Upper lobe of right lung (tissue), 1 donor: ENCODE data around the gene HSD3B1. TPM values are rescaled to one million over a fixed set of nuclear protein-coding genes. Genes with fewer than 3 reads are reported as not detected.
"Not testable (repeated sequence)": the region's sequence is repeated elsewhere in the genome, so short reads cannot be mapped to it uniquely, and the experiment has no call there.

ENCODE experiments used
- ATAC-seq: fragments of 200-7000 bp; cut with Tn5 transposase; one replicate; pipeline ENCODE4 v1.9.1; 2020; ENCODE audit warnings: mild to moderate bottlenecking, moderate library complexity
- DNase-seq: peaks from one replicate; pipeline ENCODE4 v3.0.0-alpha.2; 2020
- H3K27ac ChIP-seq: fragments of 200-600 bp; one replicate; pipeline ENCODE4 v1.8.0; 2022
- H3K27me3 ChIP-seq: fragments of 200-600 bp; one replicate; pipeline ENCODE4 v1.8.0; 2022; ENCODE audit warnings: mild to moderate bottlenecking
- H3K36me3 ChIP-seq: fragments of 200-600 bp; one replicate; pipeline ENCODE4 v1.8.0; 2022
- H3K4me1 ChIP-seq: fragments of 200-600 bp; one replicate; pipeline ENCODE4 v1.8.0; 2022
- H3K4me3 ChIP-seq: fragments of 200-600 bp; one replicate; pipeline ENCODE4 v1.8.0; 2022; ENCODE audit warnings: mild to moderate bottlenecking
- H3K9me3 ChIP-seq: fragments of 200-600 bp; one replicate; pipeline ENCODE4 v1.8.0; 2022
- intact Hi-C: fragments of 100-400 bp; cut with DNase I; formaldehyde crosslinking; loops from one replicate; pipeline ENCODE4 v1.11.0; 2022
- total RNA-seq: library from RNA; stranded (reverse); fragmentation: NEBNext Ultra II Directional; extraction: Animal tissue kit (Norgen Biotek cat#: 25700); gene quantifications from one replicate; pipeline ENCODE4 v1.2.1, GENCODE V29; 2021
- TF ChIP-seq, protein P1 (sequence below): fragments of 200-600 bp; IDR thresholded peaks from one replicate; pipeline ENCODE4 v1.8.0; 2022; ENCODE audit warnings: antibody characterized with exemption
- donor health status: DM: no; HTN: yes; CAD: no; lungs with severe emphysema.

HSD3B1 gene
- total RNA-seq, 1 donor from 2014 or later, result not detected

DNA sequence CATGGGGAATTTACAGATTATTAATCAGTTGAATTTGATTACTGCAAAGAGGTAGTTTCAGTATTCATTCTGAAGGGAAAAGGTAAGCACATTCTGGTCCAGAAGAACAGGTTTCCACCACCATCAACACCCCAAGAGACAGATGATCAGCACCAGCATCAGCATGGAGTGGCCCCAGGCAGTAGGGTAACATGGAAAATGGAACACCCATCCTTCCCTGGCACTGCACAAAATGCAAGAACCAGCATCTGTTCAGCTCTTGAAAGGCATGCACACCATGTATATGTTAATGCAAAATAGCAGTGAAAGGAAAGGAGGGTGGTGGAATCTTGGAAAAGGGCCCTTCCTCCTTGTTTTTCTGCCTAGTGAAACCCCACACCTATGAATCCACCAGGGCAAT, 9.2 kb downstream of the HSD3B1 start:
- no peak for DNase-seq
- Histone ChIP-seq H3K9me3 (no peaks in the 10 kb centered on the region), H3K27me3 (no peaks in the 10 kb centered on the region), H3K4me3 (no peak overlapping the region), H3K27ac (no peak overlapping the region), H3K4me1 (no peaks in the 10 kb centered on the region), H3K36me3 (no peaks in the 10 kb centered on the region)
- no peak for ATAC-seq
- TF ChIP-seq, protein P1, sequence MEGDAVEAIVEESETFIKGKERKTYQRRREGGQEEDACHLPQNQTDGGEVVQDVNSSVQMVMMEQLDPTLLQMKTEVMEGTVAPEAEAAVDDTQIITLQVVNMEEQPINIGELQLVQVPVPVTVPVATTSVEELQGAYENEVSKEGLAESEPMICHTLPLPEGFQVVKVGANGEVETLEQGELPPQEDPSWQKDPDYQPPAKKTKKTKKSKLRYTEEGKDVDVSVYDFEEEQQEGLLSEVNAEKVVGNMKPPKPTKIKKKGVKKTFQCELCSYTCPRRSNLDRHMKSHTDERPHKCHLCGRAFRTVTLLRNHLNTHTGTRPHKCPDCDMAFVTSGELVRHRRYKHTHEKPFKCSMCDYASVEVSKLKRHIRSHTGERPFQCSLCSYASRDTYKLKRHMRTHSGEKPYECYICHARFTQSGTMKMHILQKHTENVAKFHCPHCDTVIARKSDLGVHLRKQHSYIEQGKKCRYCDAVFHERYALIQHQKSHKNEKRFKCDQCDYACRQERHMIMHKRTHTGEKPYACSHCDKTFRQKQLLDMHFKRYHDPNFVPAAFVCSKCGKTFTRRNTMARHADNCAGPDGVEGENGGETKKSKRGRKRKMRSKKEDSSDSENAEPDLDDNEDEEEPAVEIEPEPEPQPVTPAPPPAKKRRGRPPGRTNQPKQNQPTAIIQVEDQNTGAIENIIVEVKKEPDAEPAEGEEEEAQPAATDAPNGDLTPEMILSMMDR, result no peak
- intact Hi-C loops, result no loop called here

- TF ChIP-seq, protein P1, result no peak
- ATAC-seq, result no peak
- Histone ChIP-seq H3K27me3 (no peaks in the 10 kb centered on the region), H3K36me3 (no peaks in the 10 kb centered on the region), H3K4me3 (no peak overlapping the region), H3K27ac (no peak overlapping the region), H3K4me1 (no peaks in the 10 kb centered on the region), H3K9me3 (no peaks in the 10 kb centered on the region)
- no peak for DNase-seq
- intact Hi-C loops, result no loop called here
Observed at GRCh38 chr1:119516680-119517079, 9.7 kb downstream of the HSD3B1 start.

DNA sequence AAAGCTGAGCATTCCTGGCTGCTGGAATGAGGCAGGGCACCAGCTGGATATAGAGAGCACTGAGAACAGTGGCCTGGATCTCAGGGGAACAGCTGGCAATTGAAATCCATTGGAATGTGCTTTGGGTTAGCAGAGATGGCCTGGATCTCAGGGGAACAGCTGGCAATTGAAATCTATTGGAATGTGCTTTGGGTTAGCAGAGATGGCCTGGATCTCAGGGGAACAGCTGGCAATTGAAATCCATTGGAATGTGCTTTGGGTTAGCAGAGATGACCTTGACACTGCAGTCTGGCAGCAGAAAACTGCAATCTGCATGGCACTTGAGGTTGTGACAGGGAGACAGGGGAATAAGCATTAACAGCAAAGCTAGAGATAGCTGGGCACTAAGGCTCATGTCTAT, 10.7 kb downstream of the HSD3B1 start:
- H3K36me3 ChIP-seq, DNase-seq, H3K4me1 ChIP-seq, H3K27me3 ChIP-seq, ATAC-seq, H3K9me3 ChIP-seq, intact Hi-C loops, H3K27ac ChIP-seq, H3K4me3 ChIP-seq: not testable (repeated sequence)

- Histone ChIP-seq H3K27me3 (no peaks in the 10 kb centered on the region), H3K9me3 (no peaks in the 10 kb centered on the region), H3K36me3 (no peaks in the 10 kb centered on the region), H3K4me3 (no peak overlapping the region), H3K27ac (no peak overlapping the region), H3K4me1 (no peaks in the 10 kb centered on the region)
- TF ChIP-seq, protein P1, result no peak
- DNase-seq (no peak), ATAC-seq (no peak)
- intact Hi-C loops, result no loop called here
Observed at GRCh38 chr1:119531606-119532323, 24.8 kb downstream of the HSD3B1 start.

DNA sequence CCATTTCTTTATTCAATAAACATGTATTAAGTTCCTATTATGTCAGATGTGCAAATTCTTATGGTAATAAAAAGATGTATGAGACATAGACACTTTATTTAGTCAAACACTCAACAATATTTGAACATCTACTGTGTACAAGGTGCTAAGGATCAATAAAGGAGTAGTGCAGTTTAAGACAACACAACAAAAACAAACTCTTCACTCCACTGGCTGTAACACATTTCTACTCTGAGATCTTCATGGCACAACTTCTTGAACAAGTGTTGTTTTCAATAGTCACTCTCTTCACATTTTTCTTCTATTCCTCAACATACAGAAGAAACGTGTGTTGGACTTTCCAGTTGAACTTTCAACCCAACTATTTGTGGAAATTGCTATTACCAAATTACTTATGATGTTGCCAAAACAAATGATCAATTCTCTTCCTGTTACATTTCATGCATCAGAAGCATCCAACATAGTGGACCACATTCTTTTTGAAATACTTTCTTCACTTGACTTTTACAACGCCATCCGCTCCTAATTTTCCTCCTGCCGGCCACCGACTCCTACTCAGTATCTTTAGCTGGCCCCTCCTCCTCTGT, 25.4 kb downstream of the HSD3B1 start:
- Histone ChIP-seq H3K27me3 (no peaks in the 10 kb centered on the region), H3K4me1 (no peaks in the 10 kb centered on the region), H3K27ac (no peak overlapping the region), H3K36me3 (no peaks in the 10 kb centered on the region), H3K9me3 (no peaks in the 10 kb centered on the region), H3K4me3 (no peak overlapping the region)
- intact Hi-C loops, result no loop called here
- TF ChIP-seq, protein P1, result no peak
- DNase-seq (no peak), ATAC-seq (no peak)

- DNase-seq (no peak), ATAC-seq (no peak)
- intact Hi-C loops, result no loop called here
Observed at GRCh38 chr1:119535381-119535780, 28.4 kb downstream of the HSD3B1 start.

More at GRCh38 chr1:119535381-119535780, 28.4 kb downstream of the HSD3B1 start:
- TF ChIP-seq, protein P1, result no peak
- Histone ChIP-seq H3K27me3 (no peaks in the 10 kb centered on the region), H3K4me1 (no peaks in the 10 kb centered on the region), H3K36me3 (no peaks in the 10 kb centered on the region), H3K9me3 (no peaks in the 10 kb centered on the region), H3K27ac (no peak overlapping the region), H3K4me3 (no peak overlapping the region)
